HG03442 (cell line): ENCODE measurements around the gene TMPRSS13.
"Not testable (repeated sequence)": the region's sequence is repeated elsewhere in the genome, so short reads cannot be mapped to it uniquely, and the experiment has no call there.

Experiments
- ATAC-seq: cut with Tn5 transposase; IDR thresholded peaks from one replicate; pipeline ENCODE4 v1.9.1; 2021; ENCODE audit warnings: mild to moderate bottlenecking, moderate library complexity; ENCODE audit not compliant: unreplicated experiment

Gene TMPRSS13

GRCh38 chr11:117931331-117931950 lies 2.2 kb upstream of the TMPRSS13 start:
- no peak for ATAC-seq

- ATAC-seq = no peak
Observed at GRCh38 chr11:117930668-117931330, 1.6 kb upstream of the TMPRSS13 start.

- ATAC-seq = no peak
Observed at GRCh38 chr11:117929916-117930570, 841 bp upstream of the TMPRSS13 start.

GRCh38 chr11:117928446-117929141 lies 608 bp downstream of the TMPRSS13 start:
- no peak for ATAC-seq

- ATAC-seq = no peak
Observed at GRCh38 chr11:117927926-117928325, 1.3 kb downstream of the TMPRSS13 start.

GRCh38 chr11:117926166-117926565 lies 3.0 kb downstream of the TMPRSS13 start:
- ATAC-seq = not testable (repeated sequence)

- ATAC-seq = no peak
Observed at GRCh38 chr11:117925198-117925925, 3.8 kb downstream of the TMPRSS13 start.

- ATAC-seq = no peak
Observed at GRCh38 chr11:117924631-117925170, 4.5 kb downstream of the TMPRSS13 start.

- no peak for ATAC-seq
Observed at GRCh38 chr11:117923773-117924172, 5.4 kb downstream of the TMPRSS13 start.

GRCh38 chr11:117923275-117923674 lies 5.9 kb downstream of the TMPRSS13 start:
- ATAC-seq = no peak

GRCh38 chr11:117921893-117922292 lies 7.3 kb downstream of the TMPRSS13 start:
- ATAC-seq = no peak

- no peak for ATAC-seq
Observed at GRCh38 chr11:117921456-117921855, 7.7 kb downstream of the TMPRSS13 start.

- no peak for ATAC-seq
Observed at GRCh38 chr11:117919781-117920221, 9.4 kb downstream of the TMPRSS13 start.

- no peak for ATAC-seq
Observed at GRCh38 chr11:117919341-117919740, 9.9 kb downstream of the TMPRSS13 start.

GRCh38 chr11:117918366-117919255 lies 10.6 kb downstream of the TMPRSS13 start:
- ATAC-seq = no peak

GRCh38 chr11:117917591-117918151 lies 11.5 kb downstream of the TMPRSS13 start:
- ATAC-seq = no peak

- ATAC-seq = no peak
Observed at GRCh38 chr11:117916956-117917355, 12.2 kb downstream of the TMPRSS13 start.

- ATAC-seq = no peak
Observed at GRCh38 chr11:117915672-117916235, 13.4 kb downstream of the TMPRSS13 start.
